ENCODE measurements around the gene NPLOC4.

GRCh38 chr17:81528651-81529436, 108.1 kb downstream of the NPLOC4 start:
- TF ChIP-seq MECOM (CRISPR knock-in tag; IDR thresholded peaks at IDR 0.05) (no peak), SAP30 (IDR thresholded peaks at IDR 0.05; ENCODE audit: borderline replicate concordance, insufficient read depth, low read depth, low read length, poor library complexity, severe bottlenecking) (no peak), GATAD2B (IDR thresholded peaks at IDR 0.05; ENCODE audit: borderline replicate concordance) (no peak), ATF7 (IDR thresholded peaks at IDR 0.05) (no peak), CXXC5 (CRISPR knock-in tag; IDR thresholded peaks at IDR 0.05) (no peak), CTCF (IDR thresholded peaks at IDR 0.05 in 2 of 3, conservative IDR thresholded peaks at IDR 0.05 in 1 of 3; ENCODE audit: insufficient read depth in 2 of 3, low read depth in 1 of 3, low read length in 3 of 3) (no peak), E2F8 (IDR thresholded peaks at IDR 0.05; ENCODE audit: low read depth, partially characterized antibody) (no peak)

Measured in K562 (cell line).